ENCODE data around the gene PRIM2.

DNA sequence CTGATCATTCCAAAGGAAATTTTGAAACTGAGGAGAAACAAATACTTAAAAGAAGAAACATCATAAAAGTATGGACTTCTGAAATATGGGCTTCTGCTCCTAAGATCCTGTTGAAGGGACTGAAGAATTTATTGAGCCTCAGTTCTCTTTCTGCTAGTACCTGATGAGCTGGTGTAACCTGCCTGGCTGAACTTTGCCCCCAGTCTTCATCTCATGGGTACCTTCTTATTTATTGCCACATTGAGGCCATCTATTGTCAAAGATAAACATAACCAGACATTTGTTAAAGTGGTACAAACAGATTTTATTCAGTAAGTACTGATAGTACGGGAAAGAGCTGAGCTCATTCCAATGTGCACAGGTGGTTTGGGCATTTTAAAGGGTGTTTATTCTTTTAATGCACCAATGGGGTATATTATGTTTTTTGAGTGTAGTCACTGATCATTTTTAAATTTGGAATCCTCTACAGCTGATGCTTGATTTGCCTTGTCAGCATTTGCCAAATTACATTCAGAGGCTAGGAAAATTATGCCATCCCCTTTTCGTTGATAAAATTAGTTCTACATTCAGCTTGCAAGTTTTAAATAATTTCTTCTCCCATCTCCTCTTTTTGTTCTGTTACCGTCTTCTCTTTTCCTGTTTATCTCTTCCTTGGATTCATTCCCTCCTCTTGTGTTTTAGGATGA lies 118.2 kb downstream of the PRIM2 start:
- TF ChIP-seq CTCF (IDR thresholded peaks at IDR 0.05), result no peak
- TF ChIP-seq ZFX (IDR thresholded peaks at IDR 0.05; ENCODE audit: borderline replicate concordance), result no peak

All from 22Rv1 (cell line).